GM23338 (cell line): Measurements from ENCODE around the gene EIF2B1. TPM values are rescaled to one million over a fixed set of nuclear protein-coding genes. Genes with fewer than 3 reads are reported as not detected.

Experiments
- ATAC-seq: fragments of 200-7000 bp; cut with Tn5 transposase; 3 replicates; pipeline ENCODE4 v1.9.1; 2020
- DNase-seq: peaks from one replicate; pipeline ENCODE4 v3.0.0-alpha.2; 2015; ENCODE audit warnings: low spot score
- H2AFZ ChIP-seq: fragments of 200-600 bp; sonication (generic); 2 replicates; pipeline ENCODE4 v1.8.0; 2016; ENCODE audit warnings: antibody characterized with exemption, mild to moderate bottlenecking, moderate library complexity
- H3F3A ChIP-seq: fragments of 200-600 bp; sonication (generic); replicated peaks from 2 replicates; pipeline ENCODE4 v1.8.0; 2017; ENCODE audit warnings: antibody characterized with exemption, mixed run types, low read depth
- H3K27ac ChIP-seq: fragments of 200-600 bp; sonication (generic); 2 replicates; pipeline ENCODE4 v1.6.1; 2016; ENCODE audit warnings: low read depth
- H3K27me3 ChIP-seq: fragments of 200-600 bp; sonication (generic); 2 replicates; pipeline ENCODE4 v1.8.0; 2016; ENCODE audit warnings: mild to moderate bottlenecking, mixed run types, moderate library complexity; ENCODE audit not compliant: insufficient read depth
- H3K36me3 ChIP-seq: fragments of 200-600 bp; sonication (generic); 2 replicates; pipeline ENCODE4 v1.8.0; 2016; ENCODE audit warnings: mild to moderate bottlenecking; ENCODE audit not compliant: insufficient read depth
- H3K4me1 ChIP-seq: fragments of 200-600 bp; sonication (generic); 2 replicates; pipeline ENCODE4 v1.8.0; 2016; ENCODE audit warnings: mild to moderate bottlenecking, moderate library complexity; ENCODE audit not compliant: insufficient read depth
- H3K4me2 ChIP-seq: fragments of 200-600 bp; sonication (generic); 2 replicates; pipeline ENCODE4 v1.7.1; 2017; ENCODE audit warnings: mixed run types
- H3K4me3 ChIP-seq: fragments of 200-600 bp; sonication (generic); 2 replicates; pipeline ENCODE4 v1.6.1; 2016; ENCODE audit warnings: mixed run types
- H3K79me2 ChIP-seq: fragments of 200-600 bp; sonication (generic); replicated peaks from 2 replicates; pipeline ENCODE4 v1.8.0; 2017; ENCODE audit warnings: mild to moderate bottlenecking; ENCODE audit not compliant: insufficient read depth
- H3K9me2 ChIP-seq: fragments of 200-600 bp; sonication (generic); 2 replicates; pipeline ENCODE4 v1.8.0; 2017; ENCODE audit not compliant: insufficient read depth
- H4K20me1 ChIP-seq: fragments of 200-600 bp; sonication (generic); replicated peaks from 2 replicates; pipeline ENCODE4 v1.8.0; 2017; ENCODE audit warnings: mild to moderate bottlenecking; ENCODE audit not compliant: insufficient read depth
- H3K27ac Mint-ChIP-seq: 2 replicates; pipeline ENCODE4 v1.8.0; 2020; ENCODE audit warnings: inconsistent platforms, mild to moderate bottlenecking, moderate library complexity, mixed read lengths
- H3K27me3 Mint-ChIP-seq: 3 replicates; pipeline ENCODE4 v1.8.0; 2022; ENCODE audit warnings: low read depth, mild to moderate bottlenecking, moderate library complexity, mixed read lengths, inconsistent platforms; ENCODE audit not compliant: insufficient read depth, poor library complexity
- H3K36me3 Mint-ChIP-seq: 3 replicates; pipeline ENCODE4 v1.8.0; 2021; ENCODE audit warnings: low read depth, mild to moderate bottlenecking, inconsistent platforms, moderate library complexity, mixed read lengths
- H3K4me1 Mint-ChIP-seq: 3 replicates; pipeline ENCODE4 v1.8.0; 2020; ENCODE audit warnings: mild to moderate bottlenecking, inconsistent platforms, mixed read lengths
- H3K4me3 Mint-ChIP-seq: 3 replicates; pipeline ENCODE4 v1.8.0; 2021; ENCODE audit warnings: moderate library complexity, mild to moderate bottlenecking, inconsistent platforms, mixed read lengths
- H3K9me3 Mint-ChIP-seq: 3 replicates; pipeline ENCODE4 v1.8.0; 2020; ENCODE audit warnings: moderate library complexity, mild to moderate bottlenecking, inconsistent platforms, mixed read lengths
- EZH2phosphoT487 ChIP-seq: fragments of 200-600 bp; sonication (generic); IDR thresholded peaks from one replicate; pipeline ENCODE4 v1.8.1; 2018; ENCODE audit warnings: antibody characterized with exemption; ENCODE audit not compliant: unreplicated experiment
- NANOG ChIP-seq: IDR thresholded peaks from 2 replicates; pipeline ENCODE4 v1.6.1; 2016; ENCODE audit warnings: antibody characterized with exemption, borderline replicate concordance
- STAT1 ChIP-seq: IDR thresholded peaks from one replicate; pipeline ENCODE4 v1.6.1; 2016; ENCODE audit warnings: antibody characterized with exemption; ENCODE audit not compliant: unreplicated experiment
- ZNF114 ChIP-seq: fragments of 250-450 bp; sonication (Bioruptor Pico); IDR thresholded peaks from 2 replicates; pipeline ENCODE4 v1.5.0; 2020; ENCODE audit warnings: mild to moderate bottlenecking, moderate library complexity
- polyA plus RNA-seq: library from polyadenylated mRNA; unstranded; fragments of >200 nt; fragmentation: Nextera tagmentation; extraction: Ambion mirVana; gene quantifications from 2 replicates; pipeline ENCODE4 v1.2.1, GENCODE V29; 2016
- total RNA-seq: library from RNA; depleted of rRNA; stranded (reverse); fragments of >200 nt; shearing (Covaris generic); gene quantifications from 2 replicates; pipeline ENCODE4 v1.2.3, GENCODE V29; 2014
- TF ChIP-seq, protein P1 (sequence below): fragments of 250-450 bp; sonication (Bioruptor Pico); IDR thresholded peaks from 2 replicates; pipeline ENCODE4 v1.5.0; 2020; ENCODE audit warnings: mild to moderate bottlenecking, moderate library complexity
- TF ChIP-seq, protein P2 (sequence below): IDR thresholded peaks from 2 replicates; pipeline ENCODE4 v1.6.1; 2016; ENCODE audit warnings: antibody characterized with exemption

Gene EIF2B1
- total and polyA plus RNA-seq, 2 experiments from 2014 or later, result 33.5 to 117 TPM

DNA sequence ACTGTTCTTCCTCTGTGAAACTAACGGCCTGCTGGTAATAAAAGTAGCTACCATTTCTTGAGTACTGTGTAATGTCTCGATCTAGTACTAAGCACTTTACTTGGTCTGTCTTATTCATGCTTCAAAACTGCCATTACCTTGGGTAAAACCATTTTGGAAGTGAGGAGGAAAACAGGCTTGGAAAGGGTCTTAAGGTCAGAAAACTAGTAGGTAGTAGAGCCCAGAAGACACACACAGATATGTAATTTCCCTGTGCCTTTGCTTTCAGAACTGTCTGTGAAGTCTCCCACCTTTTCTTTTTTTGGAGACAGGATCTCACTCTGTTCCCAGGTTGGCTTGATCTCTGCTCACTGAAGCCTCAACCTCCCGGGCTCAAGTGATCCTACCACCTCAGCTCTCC, 35.0 kb downstream of the EIF2B1 start (continued):
- TF ChIP-seq, protein P1, sequence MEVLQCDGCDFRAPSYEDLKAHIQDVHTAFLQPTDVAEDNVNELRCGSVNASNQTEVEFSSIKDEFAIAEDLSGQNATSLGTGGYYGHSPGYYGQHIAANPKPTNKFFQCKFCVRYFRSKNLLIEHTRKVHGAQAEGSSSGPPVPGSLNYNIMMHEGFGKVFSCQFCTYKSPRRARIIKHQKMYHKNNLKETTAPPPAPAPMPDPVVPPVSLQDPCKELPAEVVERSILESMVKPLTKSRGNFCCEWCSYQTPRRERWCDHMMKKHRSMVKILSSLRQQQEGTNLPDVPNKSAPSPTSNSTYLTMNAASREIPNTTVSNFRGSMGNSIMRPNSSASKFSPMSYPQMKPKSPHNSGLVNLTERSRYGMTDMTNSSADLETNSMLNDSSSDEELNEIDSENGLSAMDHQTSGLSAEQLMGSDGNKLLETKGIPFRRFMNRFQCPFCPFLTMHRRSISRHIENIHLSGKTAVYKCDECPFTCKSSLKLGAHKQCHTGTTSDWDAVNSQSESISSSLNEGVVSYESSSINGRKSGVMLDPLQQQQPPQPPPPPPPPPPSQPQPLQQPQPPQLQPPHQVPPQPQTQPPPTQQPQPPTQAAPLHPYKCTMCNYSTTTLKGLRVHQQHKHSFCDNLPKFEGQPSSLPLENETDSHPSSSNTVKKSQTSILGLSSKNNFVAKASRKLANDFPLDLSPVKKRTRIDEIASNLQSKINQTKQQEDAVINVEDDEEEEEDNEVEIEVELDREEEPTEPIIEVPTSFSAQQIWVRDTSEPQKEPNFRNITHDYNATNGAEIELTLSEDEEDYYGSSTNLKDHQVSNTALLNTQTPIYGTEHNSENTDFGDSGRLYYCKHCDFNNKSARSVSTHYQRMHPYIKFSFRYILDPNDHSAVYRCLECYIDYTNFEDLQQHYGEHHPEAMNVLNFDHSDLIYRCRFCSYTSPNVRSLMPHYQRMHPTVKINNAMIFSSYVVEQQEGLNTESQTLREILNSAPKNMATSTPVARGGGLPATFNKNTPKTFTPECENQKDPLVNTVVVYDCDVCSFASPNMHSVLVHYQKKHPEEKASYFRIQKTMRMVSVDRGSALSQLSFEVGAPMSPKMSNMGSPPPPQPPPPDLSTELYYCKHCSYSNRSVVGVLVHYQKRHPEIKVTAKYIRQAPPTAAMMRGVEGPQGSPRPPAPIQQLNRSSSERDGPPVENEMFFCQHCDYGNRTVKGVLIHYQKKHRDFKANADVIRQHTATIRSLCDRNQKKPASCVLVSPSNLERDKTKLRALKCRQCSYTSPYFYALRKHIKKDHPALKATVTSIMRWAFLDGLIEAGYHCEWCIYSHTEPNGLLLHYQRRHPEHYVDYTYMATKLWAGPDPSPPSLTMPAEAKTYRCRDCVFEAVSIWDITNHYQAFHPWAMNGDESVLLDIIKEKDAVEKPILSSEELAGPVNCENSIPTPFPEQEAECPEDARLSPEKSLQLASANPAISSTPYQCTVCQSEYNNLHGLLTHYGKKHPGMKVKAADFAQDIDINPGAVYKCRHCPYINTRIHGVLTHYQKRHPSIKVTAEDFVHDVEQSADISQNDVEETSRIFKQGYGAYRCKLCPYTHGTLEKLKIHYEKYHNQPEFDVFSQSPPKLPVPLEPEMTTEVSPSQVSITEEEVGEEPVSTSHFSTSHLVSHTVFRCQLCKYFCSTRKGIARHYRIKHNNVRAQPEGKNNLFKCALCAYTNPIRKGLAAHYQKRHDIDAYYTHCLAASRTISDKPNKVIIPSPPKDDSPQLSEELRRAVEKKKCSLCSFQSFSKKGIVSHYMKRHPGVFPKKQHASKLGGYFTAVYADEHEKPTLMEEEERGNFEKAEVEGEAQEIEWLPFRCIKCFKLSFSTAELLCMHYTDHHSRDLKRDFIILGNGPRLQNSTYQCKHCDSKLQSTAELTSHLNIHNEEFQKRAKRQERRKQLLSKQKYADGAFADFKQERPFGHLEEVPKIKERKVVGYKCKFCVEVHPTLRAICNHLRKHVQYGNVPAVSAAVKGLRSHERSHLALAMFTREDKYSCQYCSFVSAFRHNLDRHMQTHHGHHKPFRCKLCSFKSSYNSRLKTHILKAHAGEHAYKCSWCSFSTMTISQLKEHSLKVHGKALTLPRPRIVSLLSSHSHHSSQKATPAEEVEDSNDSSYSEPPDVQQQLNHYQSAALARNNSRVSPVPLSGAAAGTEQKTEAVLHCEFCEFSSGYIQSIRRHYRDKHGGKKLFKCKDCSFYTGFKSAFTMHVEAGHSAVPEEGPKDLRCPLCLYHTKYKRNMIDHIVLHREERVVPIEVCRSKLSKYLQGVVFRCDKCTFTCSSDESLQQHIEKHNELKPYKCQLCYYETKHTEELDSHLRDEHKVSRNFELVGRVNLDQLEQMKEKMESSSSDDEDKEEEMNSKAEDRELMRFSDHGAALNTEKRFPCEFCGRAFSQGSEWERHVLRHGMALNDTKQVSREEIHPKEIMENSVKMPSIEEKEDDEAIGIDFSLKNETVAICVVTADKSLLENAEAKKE (CRISPR knock-in tag), result no peak
- no peak for TF ChIP-seq ZNF114
- TF ChIP-seq, protein P2, sequence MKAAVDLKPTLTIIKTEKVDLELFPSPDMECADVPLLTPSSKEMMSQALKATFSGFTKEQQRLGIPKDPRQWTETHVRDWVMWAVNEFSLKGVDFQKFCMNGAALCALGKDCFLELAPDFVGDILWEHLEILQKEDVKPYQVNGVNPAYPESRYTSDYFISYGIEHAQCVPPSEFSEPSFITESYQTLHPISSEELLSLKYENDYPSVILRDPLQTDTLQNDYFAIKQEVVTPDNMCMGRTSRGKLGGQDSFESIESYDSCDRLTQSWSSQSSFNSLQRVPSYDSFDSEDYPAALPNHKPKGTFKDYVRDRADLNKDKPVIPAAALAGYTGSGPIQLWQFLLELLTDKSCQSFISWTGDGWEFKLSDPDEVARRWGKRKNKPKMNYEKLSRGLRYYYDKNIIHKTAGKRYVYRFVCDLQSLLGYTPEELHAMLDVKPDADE, result no peak

DNA sequence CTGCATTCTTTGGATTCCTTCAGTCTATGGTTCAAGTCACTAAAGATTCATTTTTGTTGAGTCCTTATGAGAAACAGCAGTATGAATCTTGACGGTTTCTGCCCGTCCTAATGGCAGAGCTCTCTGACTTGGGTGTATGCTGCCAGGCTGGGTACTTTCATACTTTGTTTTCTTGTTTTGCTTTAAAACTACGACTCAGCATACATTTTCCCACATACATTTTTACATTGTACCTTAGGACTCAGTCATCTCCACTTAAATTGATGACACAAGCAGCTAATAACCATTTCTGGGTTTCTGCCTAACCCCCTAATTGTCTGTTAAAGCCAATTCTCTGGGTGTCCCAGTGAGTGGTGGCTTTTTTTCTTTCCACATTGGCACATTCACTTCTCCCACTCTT, 36.4 kb downstream of the EIF2B1 start:
- H3K79me2 ChIP-seq, result peaks cover 37% of the 10 kb centered on the region
- peaks cover 4% of the 10 kb centered on the region; the same call in 2 of the 3 replicates for H3K9me3 Mint-ChIP-seq
- H3K36me3 Mint-ChIP-seq, result peaks cover 37% of the 10 kb centered on the region
- H3K27ac ChIP-seq, result no peak overlapping the region
- H3F3A ChIP-seq, result peaks cover 3% of the 10 kb centered on the region; the same call in 1 of the 2 replicates
- no peaks in the 10 kb centered on the region for H3K9me2 ChIP-seq
- H2AFZ ChIP-seq, result no peak overlapping the region
- H3K4me2 ChIP-seq, result no peak overlapping the region
- peaks cover 30% of the 10 kb centered on the region for H4K20me1 ChIP-seq
- no peaks in the 10 kb centered on the region for H3K27me3 ChIP-seq
- H3K27ac Mint-ChIP-seq, result no peak overlapping the region
- peaks cover 4% of the 10 kb centered on the region for H3K27me3 Mint-ChIP-seq
- DNase-seq (no peak), ATAC-seq (no peak)
- peaks cover 3% of the 10 kb centered on the region; the same call in 2 of the 3 replicates for H3K4me1 Mint-ChIP-seq
- peaks cover 43% of the 10 kb centered on the region for H3K36me3 ChIP-seq
- no peak overlapping the region for H3K4me3 ChIP-seq
- H3K4me3 Mint-ChIP-seq, result no peak overlapping the region
- no peaks in the 10 kb centered on the region for H3K4me1 ChIP-seq
- TF ChIP-seq ZNF114 (no peak), NANOG (no peak), EZH2phosphoT487 (no peak), STAT1 (no peak)
- TF ChIP-seq, protein P1 (CRISPR knock-in tag), result no peak
- TF ChIP-seq, protein P2, result no peak
